ENCODE data around the gene PLEKHG5.
A peak's percentile ranks its signal among the peaks of the same experiment; 100 is the strongest.

The PLEKHG5 gene

GRCh38 chr1:6475381-6476133 lies 15.9 kb downstream of the PLEKHG5 start:
- peak; percentile 82 for DNase-seq

- DNase-seq: no peak
Observed at GRCh38 chr1:6474815-6475282, 16.6 kb downstream of the PLEKHG5 start.

GRCh38 chr1:6473974-6474814 lies 17.3 kb downstream of the PLEKHG5 start:
- DNase-seq: no peak

- no peak for DNase-seq
Observed at GRCh38 chr1:6473156-6473555, 18.3 kb downstream of the PLEKHG5 start.

GRCh38 chr1:6472391-6472790 lies 19.1 kb downstream of the PLEKHG5 start:
- DNase-seq: peak; percentile 44

- DNase-seq: no peak
Observed at GRCh38 chr1:6471970-6472368, 19.5 kb downstream of the PLEKHG5 start.

- peak; percentile 26 for DNase-seq
Observed at GRCh38 chr1:6471086-6471969, 20.1 kb downstream of the PLEKHG5 start.

- no peak for DNase-seq
Observed at GRCh38 chr1:6470132-6471085, 21.1 kb downstream of the PLEKHG5 start.

GRCh38 chr1:6468729-6469461 lies 22.6 kb downstream of the PLEKHG5 start:
- no peak for DNase-seq

GRCh38 chr1:6467744-6468688 lies 23.5 kb downstream of the PLEKHG5 start:
- DNase-seq: no peak

GRCh38 chr1:6467224-6467623 lies 24.2 kb downstream of the PLEKHG5 start:
- DNase-seq: no peak

GRCh38 chr1:6466751-6467150 lies 24.7 kb downstream of the PLEKHG5 start:
- DNase-seq: no peak

GRCh38 chr1:6466023-6466422 lies 25.4 kb downstream of the PLEKHG5 start, which contains the start of gene TNFRSF25:
Gene TNFRSF25 (minus strand): TSS chr1:6466173. CDS start chr1:6466107, 66 bp downstream.
- DNase-seq: peak; percentile 78

- peak; percentile 70 for DNase-seq
Observed at GRCh38 chr1:6465461-6466005, 25.9 kb downstream of the PLEKHG5 start.

- DNase-seq: no peak
Observed at GRCh38 chr1:6464915-6465314, 26.6 kb downstream of the PLEKHG5 start.

GRCh38 chr1:6464514-6464836 lies 27.0 kb downstream of the PLEKHG5 start:
- peak; percentile 74 for DNase-seq

- DNase-seq: no peak
Observed at GRCh38 chr1:6463120-6463412, 28.4 kb downstream of the PLEKHG5 start.

GRCh38 chr1:6462412-6463119 lies 28.9 kb downstream of the PLEKHG5 start:
- no peak for DNase-seq

All from stimulated activated CD4-positive, alpha-beta T cell treated with anti-CD3 and anti-CD28 coated beads, Interleukin-15, amount 100 ng/mL, for 24 hours (primary cell).